Body of pancreas (tissue), 4 donors: ENCODE results near the gene EFCAB11. TPM values are rescaled to one million over a fixed set of nuclear protein-coding genes. Genes with fewer than 3 reads are reported as not detected.

Experiments used
- ATAC-seq: fragments of 150-250 bp; one replicate; pipeline ENCODE4 v1.9.1; 2016
- DNase-seq, 4 donors: peaks; one replicate each; pipeline ENCODE4 v3.0.0-alpha.2; 2019
- H3K27ac ChIP-seq, 4 donors: fragments of 200-600 bp; sonication (generic); 1 replicate in 3 of 4; 2 replicates in 1 of 4; pipeline versions ENCODE4 v1.5.1 to v1.6.1; 2016 to 2019; ENCODE audit warnings: mild to moderate bottlenecking in 1 of 4, mixed read lengths in 1 of 4, moderate library complexity in 1 of 4
- H3K27me3 ChIP-seq, 2 donors: fragments of 200-600 bp; sonication (generic); one replicate each; pipeline ENCODE4 v1.6.0; 2016; ENCODE audit warnings: mild to moderate bottlenecking in 1 of 2
- H3K36me3 ChIP-seq, 2 donors: fragments of 200-600 bp; sonication (generic); replicated peaks in 1 of 2; 2 replicates each; pipeline ENCODE4 v1.5.1; 2016; ENCODE audit warnings: low read depth in 2 of 2; ENCODE audit not compliant: insufficient read depth in 1 of 2
- H3K4me1 ChIP-seq: fragments of 200-600 bp; sonication (generic); one replicate; pipeline ENCODE4 v1.6.0; 2016
- H3K4me3 ChIP-seq, 2 donors: fragments of 200-600 bp; sonication (generic); 1 replicate in 1 of 2; 2 replicates in 1 of 2; pipeline ENCODE4 v1.5.1; 2016 to 2019
- H3K9me3 ChIP-seq, 3 donors: fragments of 200-600 bp; sonication (generic); 1 replicate in 2 of 3; 2 replicates in 1 of 3; pipeline ENCODE4 v1.5.1; 2016
- CTCF ChIP-seq, 7 experiments: fragments of 450-650 bp in 4 of 7; fragments of 200-600 bp in 3 of 7; sonication (generic) in 3 of 7; IDR thresholded peaks; one replicate each; pipeline ENCODE4 v1.5.1; 2016 to 2019; ENCODE audit warnings: antibody characterized with exemption in 7 of 7
- POLR2A ChIP-seq, 3 donors: fragments of 450-650 bp; IDR thresholded peaks; one replicate each; pipeline ENCODE4 v1.6.1; 2016; ENCODE audit warnings: antibody characterized with exemption in 3 of 3, mild to moderate bottlenecking in 2 of 3
- WGBS, 2 donors: methylation state at CpG; one replicate each; pipeline ENCODE4 v1.1.5; 2017; 5-methylcytosine and 5-hydroxymethylcytosine counted together
- intact Hi-C: fragments of 100-400 bp; cut with DNase I; formaldehyde crosslinking; loops from one replicate; pipeline ENCODE4 v1.15.1; 2023
- total RNA-seq, 2 donors: library from RNA; depleted of rRNA; stranded (reverse); fragments of >200 nt; gene quantifications; one replicate each; pipeline ENCODE4 v1.1.0, GENCODE V29; 2016

The EFCAB11 gene
- total RNA-seq, 2 donors from 2014 or later: 1.6 to 2.9 TPM

DNA sequence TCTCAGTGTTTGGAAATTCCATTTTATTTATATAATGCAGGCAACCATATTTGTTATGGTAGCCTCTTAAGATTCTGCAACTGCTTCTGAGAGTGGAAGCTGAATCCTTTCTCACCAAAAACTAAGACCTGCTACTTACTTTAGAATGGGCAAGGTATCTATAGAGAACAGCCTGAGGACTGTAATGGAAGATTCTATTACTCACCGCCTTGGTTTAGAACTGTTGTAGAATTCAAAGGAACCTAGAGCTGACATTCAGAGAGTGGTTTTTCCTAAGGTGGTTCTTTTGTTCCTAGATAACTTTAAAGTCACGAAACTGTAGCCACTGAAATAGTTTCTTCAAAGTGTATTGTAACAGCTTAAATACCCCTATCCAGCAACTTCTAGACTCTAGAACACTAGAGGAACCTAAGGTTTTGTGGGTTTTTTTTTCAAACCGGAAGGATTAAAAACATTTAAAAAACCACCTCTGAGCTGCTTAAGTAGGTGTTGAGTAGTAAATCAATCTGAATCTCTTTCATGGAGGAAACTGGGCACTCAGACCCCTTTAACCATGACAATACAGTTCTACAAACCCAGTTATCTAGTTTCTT, 5.4 kb upstream of the EFCAB11 start:
- Histone ChIP-seq H3K36me3 (peaks cover 0 to 2% of the 10 kb centered on the region in 2 donors), H3K9me3 (no peaks in the 10 kb centered on the region), H3K4me3 (no peak overlapping the region), H3K27ac (no peak overlapping the region), H3K27me3 (no peaks in the 10 kb centered on the region), H3K4me1 (peaks cover 15% of the 10 kb centered on the region)
- 81 to 90% methylated on average over 3 of the region's 3 CpGs for WGBS, 2 donors
- no peak for ATAC-seq
- intact Hi-C loops: no loop called here
- no peak for DNase-seq
- TF ChIP-seq POLR2A (IDR thresholded peaks at IDR 0.05): no peak
- TF ChIP-seq CTCF (IDR thresholded peaks at IDR 0.05): no peak

DNA sequence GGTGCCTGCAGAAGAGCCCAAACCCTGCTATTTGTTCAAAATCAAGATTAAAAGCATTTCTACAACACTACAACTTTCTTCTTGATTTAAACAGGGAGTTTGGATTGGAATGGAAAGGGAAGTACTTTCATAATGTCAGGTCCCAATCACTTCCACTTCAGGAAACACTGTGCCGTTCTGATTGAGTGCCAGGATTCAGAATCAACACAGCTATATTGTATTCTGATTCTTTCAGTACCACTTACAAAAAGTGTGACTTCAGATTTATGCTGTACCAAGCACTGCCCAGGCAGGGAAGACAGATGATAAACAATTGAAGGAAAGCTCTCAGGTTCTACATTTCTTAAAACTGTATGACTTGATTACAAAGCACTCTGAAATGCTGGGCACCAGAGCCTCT, 4.4 kb upstream of the EFCAB11 start:
- H3K27me3 ChIP-seq: no peaks in the 10 kb centered on the region
- TF ChIP-seq POLR2A (IDR thresholded peaks at IDR 0.05) (no peak), CTCF (IDR thresholded peaks at IDR 0.05) (no peak)
- peaks cover 15% of the 10 kb centered on the region for H3K4me1 ChIP-seq
- H3K36me3 ChIP-seq: peaks cover 0 to 2% of the 10 kb centered on the region in 2 donors
- ATAC-seq (no peak), DNase-seq (no peak)
- no peak overlapping the region for H3K27ac ChIP-seq
- H3K4me3 ChIP-seq: no peak overlapping the region
- no peaks in the 10 kb centered on the region for H3K9me3 ChIP-seq
- 63 to 91% methylated on average over 1 of the region's 1 CpG for WGBS, 2 donors
- intact Hi-C loops: no loop called here

- H3K36me3 ChIP-seq: no peaks in the 10 kb centered on the region
- H3K27ac ChIP-seq: no peak overlapping the region
- TF ChIP-seq POLR2A (IDR thresholded peaks at IDR 0.05): no peak
- TF ChIP-seq CTCF (IDR thresholded peaks at IDR 0.05): no peak
- H3K9me3 ChIP-seq: no peaks in the 10 kb centered on the region
- WGBS, 2 donors: 94 to 98% methylated on average over 7 to 8 of the region's 8 CpGs
- ATAC-seq (no peak), DNase-seq (no peak)
- peaks cover 15% of the 10 kb centered on the region for H3K4me1 ChIP-seq
- H3K27me3 ChIP-seq: no peaks in the 10 kb centered on the region
- intact Hi-C loops: no loop called here
- H3K4me3 ChIP-seq: no peak overlapping the region
Observed at GRCh38 chr14:89957791-89958190, 3.3 kb upstream of the EFCAB11 start.

DNA sequence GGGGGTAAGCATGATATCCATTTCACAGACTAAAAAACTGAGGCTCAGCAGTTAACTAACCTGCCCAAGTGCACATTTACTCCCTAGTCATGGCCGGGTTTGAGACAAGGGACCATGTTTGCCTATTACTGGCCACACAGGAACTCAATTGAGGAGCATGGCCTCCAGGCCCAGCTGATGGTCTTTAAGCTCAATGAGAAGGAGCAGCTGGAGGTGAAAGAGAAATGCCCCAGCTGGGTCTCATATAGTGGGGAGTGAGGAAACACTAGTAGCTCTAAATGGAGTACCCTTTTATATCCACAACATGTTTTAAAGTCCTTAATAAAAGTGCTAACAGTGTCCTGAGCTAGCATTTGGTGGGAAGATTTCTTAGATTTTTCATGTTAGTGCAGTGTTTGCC, 2.8 kb upstream of the EFCAB11 start:
- TF ChIP-seq CTCF (IDR thresholded peaks at IDR 0.05): no peak
- TF ChIP-seq POLR2A (IDR thresholded peaks at IDR 0.05): no peak
- ATAC-seq: no peak
- no peak overlapping the region for H3K4me3 ChIP-seq

DNA sequence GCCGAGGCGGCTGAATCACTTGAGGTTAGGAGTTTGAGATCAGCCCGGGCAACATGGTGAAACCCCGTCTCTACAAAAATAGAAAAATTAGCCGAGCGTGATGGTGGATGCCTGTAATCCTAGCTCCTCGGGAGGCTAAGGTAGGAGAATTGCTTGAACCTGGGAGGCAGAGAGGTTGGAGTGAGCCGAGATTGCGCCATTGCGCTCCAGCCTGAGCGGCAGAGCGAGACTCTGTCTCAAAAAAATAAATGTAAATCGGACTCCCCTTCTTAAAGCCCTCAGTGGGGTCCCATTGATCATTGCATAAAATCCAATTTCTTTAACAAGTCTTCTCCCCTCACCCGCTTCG, 2.1 kb upstream of the EFCAB11 start:
- no peak for DNase-seq
- intact Hi-C loops: no loop called here
- H3K4me3 ChIP-seq: peak overlapping the region; percentile 72 to 79
- no peaks in the 10 kb centered on the region for H3K27me3 ChIP-seq
- no peak for ATAC-seq
- no peaks in the 10 kb centered on the region for H3K36me3 ChIP-seq
- 22 to 31% methylated on average over 15 of the region's 15 CpGs for WGBS, 2 donors
- TF ChIP-seq POLR2A (IDR thresholded peaks at IDR 0.05) (no peak), CTCF (IDR thresholded peaks at IDR 0.05) (no peak)
- H3K27ac ChIP-seq: peak overlapping the region; percentile 67 to 96 (median 88)
- no peaks in the 10 kb centered on the region for H3K9me3 ChIP-seq
- H3K4me1 ChIP-seq: peaks cover 15% of the 10 kb centered on the region

More for the DNA sequence above, 2.8 kb upstream of the EFCAB11 start:
- H3K27me3 ChIP-seq: no peaks in the 10 kb centered on the region
- no peaks in the 10 kb centered on the region for H3K9me3 ChIP-seq
- no peak for DNase-seq
- no peak overlapping the region for H3K27ac ChIP-seq
- intact Hi-C loops: no loop called here
- H3K36me3 ChIP-seq: no peaks in the 10 kb centered on the region
- WGBS, 2 donors: 63 to 94% methylated on average over 1 of the region's 1 CpG
- H3K4me1 ChIP-seq: peaks cover 15% of the 10 kb centered on the region
